Left lung (tissue), 10 donors: ENCODE data around the gene ZNF26. TPM values are rescaled to one million over a fixed set of nuclear protein-coding genes. Genes with fewer than 3 reads are reported as not detected.

Experiments
- ATAC-seq: fragments of 200-7000 bp; cut with Tn5 transposase; one replicate; pipeline ENCODE4 v1.9.1; 2020; ENCODE audit warnings: moderate library complexity
- DNase-seq, 4 donors: peaks; one replicate each; pipeline ENCODE4 v3.0.0-alpha.2; 2013 to 2020
- H3K27ac ChIP-seq, 2 donors: fragments of 200-600 bp; sonication (generic) in 1 of 2; one replicate each; pipeline versions ENCODE4 v1.5.0 to v1.8.0; 2020 to 2021
- H3K27me3 ChIP-seq, 2 donors: fragments of 200-600 bp; sonication (generic) in 1 of 2; one replicate each; pipeline versions ENCODE4 v1.5.0 to v1.8.0; 2020 to 2021
- H3K36me3 ChIP-seq, 2 donors: fragments of 200-600 bp; sonication (generic) in 1 of 2; one replicate each; pipeline versions ENCODE4 v1.5.0 to v1.8.0; 2020 to 2021
- H3K4me1 ChIP-seq, 2 donors: fragments of 200-600 bp; one replicate each; pipeline ENCODE4 v1.8.0; 2021
- H3K4me3 ChIP-seq, 2 donors: fragments of 200-600 bp; sonication (generic) in 1 of 2; one replicate each; pipeline versions ENCODE4 v1.5.0 to v1.8.0; 2020 to 2021; ENCODE audit warnings: mild to moderate bottlenecking in 1 of 2
- H3K9me3 ChIP-seq, 2 donors: fragments of 200-600 bp; sonication (generic) in 1 of 2; one replicate each; pipeline versions ENCODE4 v1.5.0 to v1.8.0; 2020 to 2021
- CTCF ChIP-seq, 2 donors: fragments of 200-600 bp; sonication (generic) in 1 of 2; IDR thresholded peaks; one replicate each; pipeline versions ENCODE4 v1.5.0 to v1.8.0; 2021; ENCODE audit warnings: antibody characterized with exemption in 2 of 2
- intact Hi-C, 2 donors: fragments of 100-400 bp; cut with DNase I; formaldehyde crosslinking; loops; one replicate each; pipeline versions ENCODE4 v1.11.2 to v1.14.2; 2022
- polyA plus RNA-seq, 6 donors: library from polyadenylated mRNA; unstranded; fragments of 120-200 nt; gene quantifications; one replicate each; pipeline ENCODE4 v1.2.1, GENCODE V29; 2013; ENCODE audit not compliant: insufficient read length in 6 of 6
- total RNA-seq, 2 donors: library from RNA; stranded (reverse); fragmentation: NEBNext Ultra II Directional; extraction: Animal tissue kit (Norgen Biotek cat#: 25700); gene quantifications; one replicate each; pipeline ENCODE4 v1.2.1, GENCODE V29; 2021
- donor health status: DM: no; HTN: yes; CAD: no.
- donor health status: DM: no; HTN: no; CAD: no.

The ZNF26 gene
- total and polyA plus RNA-seq, 8 donors, result 7.5 to 19.4 (median 16.4) TPM

GRCh38 chr12:132998741-132999140 lies 12.6 kb downstream of the ZNF26 start:
- Histone ChIP-seq H3K27me3 (no peaks in the 10 kb centered on the region), H3K27ac (no peak overlapping the region), H3K4me1 (no peaks in the 10 kb centered on the region), H3K9me3 (peaks cover 23 to 100% of the 10 kb centered on the region in 2 donors), H3K4me3 (no peak overlapping the region), H3K36me3 (peaks cover 0 to 76% of the 10 kb centered on the region in 2 donors)
- intact Hi-C loops, result no loop called here
- ATAC-seq, result no peak
- DNase-seq, result no peak
- TF ChIP-seq CTCF (IDR thresholded peaks at IDR 0.05), result no peak

GRCh38 chr12:133010657-133011297 lies 24.6 kb downstream of the ZNF26 start:
- H3K4me3 ChIP-seq, result no peak overlapping the region
- intact Hi-C loops, result no loop called here
- H3K27me3 ChIP-seq, result no peaks in the 10 kb centered on the region
- H3K36me3 ChIP-seq, result peaks cover 3 to 100% of the 10 kb centered on the region in 2 donors
- H3K27ac ChIP-seq, result no peak overlapping the region
- no peak for DNase-seq
- H3K4me1 ChIP-seq, result no peaks in the 10 kb centered on the region
- peaks cover 20 to 100% of the 10 kb centered on the region in 2 donors for H3K9me3 ChIP-seq
- no peak for ATAC-seq
- no peak for TF ChIP-seq CTCF (IDR thresholded peaks at IDR 0.05)

GRCh38 chr12:133023566-133023965 lies 37.4 kb downstream of the ZNF26 start:
- peaks cover 0 to 10% of the 10 kb centered on the region in 2 donors for H3K36me3 ChIP-seq
- TF ChIP-seq CTCF (IDR thresholded peaks at IDR 0.05), result no peak
- peaks cover 0 to 97% of the 10 kb centered on the region in 2 donors for H3K9me3 ChIP-seq
- H3K4me1 ChIP-seq, result no peaks in the 10 kb centered on the region
- H3K4me3 ChIP-seq, result no peak overlapping the region
- intact Hi-C loops, result no loop called here
- no peak for DNase-seq
- H3K27ac ChIP-seq, result no peak overlapping the region
- ATAC-seq, result no peak
- no peaks in the 10 kb centered on the region for H3K27me3 ChIP-seq

- no peak for TF ChIP-seq CTCF (IDR thresholded peaks at IDR 0.05)
- Histone ChIP-seq H3K4me1 (no peaks in the 10 kb centered on the region), H3K9me3 (peaks cover 0 to 96% of the 10 kb centered on the region in 2 donors), H3K27me3 (no peaks in the 10 kb centered on the region), H3K4me3 (no peak overlapping the region), H3K36me3 (no peaks in the 10 kb centered on the region), H3K27ac (no peak overlapping the region)
- intact Hi-C loops, result no loop called here
- DNase-seq (no peak), ATAC-seq (no peak)
Measured at GRCh38 chr12:133026996-133027395, 40.8 kb downstream of the ZNF26 start.

GRCh38 chr12:133037207-133038005 lies 51.2 kb downstream of the ZNF26 start, which contains the start of gene ZNF84:
TSS of gene ZNF84 (plus strand) at chr12:133037509. CDS start at chr12:133041468, 3,959 bp downstream.
- peaks cover 0 to 81% of the 10 kb centered on the region in 2 donors for H3K9me3 ChIP-seq
- TF ChIP-seq CTCF (IDR thresholded peaks at IDR 0.05), result no peak

More at GRCh38 chr12:133037207-133038005, 51.2 kb downstream of the ZNF26 start, which contains the start of gene ZNF84:
- H3K27me3 ChIP-seq, result no peaks in the 10 kb centered on the region
- intact Hi-C loops, result no loop called here
- peaks cover 0 to 35% of the 10 kb centered on the region in 2 donors for H3K36me3 ChIP-seq
- H3K4me3 ChIP-seq, result peak within 1 kb of the TSS; percentile 67 to 68
- H3K4me1 ChIP-seq, result peaks cover 4 to 9% of the 10 kb centered on the region in 2 donors
- peak within 1 kb of the TSS; percentile 92 for H3K27ac ChIP-seq
- ATAC-seq, result peak; percentile 98
- peak; percentile 96 to 98 (median 98) for DNase-seq
